Dermis microvascular lymphatic vessel endothelial cell (primary cell): Measurements from ENCODE around the gene OMP. TPM values are rescaled to one million over a fixed set of nuclear protein-coding genes. Genes with fewer than 3 reads are reported as not detected.
A peak's percentile ranks its signal among the peaks of the same experiment; 100 is the strongest.

Experiments
- DNase-seq, 2 donors: peaks; one replicate each; pipeline versions ENCODE4 v3.0.0 to v3.0.0-alpha.2; 2010; ENCODE audit warnings: low read depth in 2 of 2
- total RNA-seq: library from RNA; depleted of rRNA; stranded (reverse); fragments of >200 nt; gene quantifications from 2 replicates; pipeline ENCODE4 v1.2.1, GENCODE V29; 2014

The OMP gene
- total RNA-seq, 1 donor from 2014 or later: not detected

DNA sequence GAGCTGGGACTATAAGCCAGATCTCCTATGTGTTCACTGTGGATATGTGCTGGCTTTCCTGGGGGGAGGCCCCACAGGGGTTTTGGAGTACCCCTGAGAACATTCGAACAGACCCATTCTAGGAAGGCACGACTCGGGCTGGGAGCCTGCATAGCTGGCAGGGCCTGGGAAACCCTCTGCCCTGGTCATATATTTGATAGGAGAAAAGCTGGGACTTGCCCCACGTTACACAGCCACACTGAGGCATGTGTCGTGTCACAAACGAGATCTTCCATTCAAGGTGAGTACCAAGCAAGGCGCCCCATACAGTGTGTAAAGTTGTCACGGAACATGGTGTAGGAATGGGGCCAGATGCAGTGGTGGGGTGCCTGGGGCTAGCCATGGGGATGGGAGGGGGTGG is 36.6 kb downstream of the OMP start:
- no peak for DNase-seq

DNA sequence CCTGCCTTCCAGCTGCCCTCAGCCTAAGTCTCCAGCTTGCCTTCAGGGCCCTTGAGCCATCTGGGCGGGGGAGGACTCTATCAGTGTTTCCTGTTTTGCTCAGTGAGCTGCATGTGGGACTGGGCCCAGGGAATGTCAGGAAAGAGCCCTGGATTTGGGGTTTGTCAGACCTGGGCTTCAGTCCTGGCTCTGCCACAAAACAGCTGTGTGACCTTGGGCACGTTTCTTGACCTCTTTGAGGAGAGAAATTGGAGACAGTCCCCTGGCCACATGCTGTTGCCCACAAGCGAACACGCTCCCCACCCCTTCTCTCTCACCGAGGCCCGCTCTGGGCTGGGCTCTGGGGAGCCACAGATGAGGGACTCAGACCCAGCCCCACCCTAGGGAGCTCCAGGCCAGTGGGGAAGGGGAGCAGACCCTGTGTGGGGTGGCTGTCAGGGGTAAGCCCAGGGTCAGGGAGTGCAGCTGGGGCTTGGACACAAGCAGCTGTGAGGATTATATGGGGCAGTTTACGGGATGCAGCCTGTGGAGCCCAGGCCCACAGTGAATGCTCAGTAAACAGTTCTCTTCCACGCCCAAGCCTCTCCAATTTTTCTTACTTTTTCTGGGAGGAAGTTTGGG is 37.7 kb downstream of the OMP start:
- DNase-seq: peak; percentile 43 to 64

DNA sequence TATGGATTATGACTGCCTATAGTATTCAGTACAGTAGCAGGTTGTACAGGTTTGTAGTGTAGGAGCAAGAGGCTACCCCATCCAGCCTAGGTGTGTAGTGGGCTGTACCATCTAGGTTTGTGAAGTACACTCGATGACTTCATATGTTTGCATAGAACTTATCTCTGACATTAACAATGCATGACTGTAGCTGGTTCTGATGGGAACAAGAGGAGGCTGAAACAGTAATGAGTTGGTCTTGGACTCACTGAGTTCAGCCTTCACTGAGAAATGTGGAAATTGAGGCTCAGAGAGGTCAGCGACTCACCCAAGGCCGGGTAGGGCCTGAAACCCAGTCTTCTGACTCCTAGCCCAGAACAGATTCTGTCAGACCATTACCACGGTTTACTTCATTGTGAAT is 38.4 kb downstream of the OMP start:
- peak in 1 of 2 donors; percentile 11 for DNase-seq

DNA sequence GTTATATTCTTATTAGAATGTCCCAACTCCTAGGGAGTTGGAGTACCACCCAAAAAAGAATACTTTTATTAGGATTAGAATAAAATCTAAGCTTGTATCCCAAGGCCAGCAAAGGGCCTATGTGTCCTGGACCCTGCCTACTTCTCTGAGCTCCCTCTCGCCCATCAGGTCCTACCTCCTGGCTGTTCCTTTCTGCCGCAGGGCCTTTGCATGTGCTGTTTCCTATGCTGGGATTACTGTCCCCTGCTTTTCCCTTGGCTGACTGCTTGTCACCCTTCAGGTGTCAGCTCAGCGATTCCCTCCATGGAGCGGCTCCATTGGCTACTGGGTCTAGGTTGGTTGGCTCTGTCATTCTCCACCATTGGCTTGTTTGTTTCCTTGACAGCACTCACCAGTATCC is 38.8 kb downstream of the OMP start:
- no peak for DNase-seq

DNA sequence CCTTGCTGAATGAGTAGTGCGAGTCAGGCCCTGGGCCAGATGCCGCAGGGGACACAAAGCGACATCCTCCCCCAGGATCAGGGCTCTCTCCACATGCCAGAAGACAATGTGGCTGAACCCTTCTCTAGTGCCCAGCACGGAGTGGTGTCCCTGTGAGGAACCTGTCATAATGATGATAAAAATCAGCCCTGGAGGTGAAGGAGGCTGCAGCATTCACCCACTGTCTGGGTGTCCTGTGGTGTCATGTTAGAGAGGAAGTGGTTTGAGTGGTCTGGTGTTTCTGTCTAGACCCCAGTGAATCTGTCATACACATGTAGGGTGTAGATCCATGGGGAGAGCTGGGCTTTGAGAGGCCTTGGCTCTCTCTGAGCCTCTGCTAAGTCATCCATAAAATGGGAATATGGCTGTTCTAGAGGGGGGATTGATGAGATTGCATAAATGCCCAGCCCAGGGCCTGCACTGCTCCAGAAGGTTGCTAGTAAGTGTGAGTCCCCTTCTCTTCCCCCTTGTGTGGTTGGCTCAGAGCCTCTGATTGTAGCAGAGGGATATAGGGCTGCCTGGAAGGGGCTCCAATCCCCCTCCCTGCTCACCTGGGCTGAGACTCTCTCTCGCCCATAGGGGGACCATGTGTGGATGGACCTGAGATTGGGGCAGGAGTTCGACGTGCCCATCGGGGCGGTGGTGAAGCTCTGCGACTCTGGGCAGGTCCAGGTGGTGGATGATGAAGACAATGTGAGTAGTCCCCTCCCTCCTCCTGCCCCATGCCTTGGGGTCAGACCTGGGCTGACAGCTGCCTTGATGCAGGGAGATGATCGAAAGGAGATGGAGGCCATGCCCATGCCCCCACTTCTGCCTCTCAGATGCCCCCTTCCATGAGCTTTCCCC is 39.7 kb downstream of the OMP start:
- DNase-seq: no peak

DNA sequence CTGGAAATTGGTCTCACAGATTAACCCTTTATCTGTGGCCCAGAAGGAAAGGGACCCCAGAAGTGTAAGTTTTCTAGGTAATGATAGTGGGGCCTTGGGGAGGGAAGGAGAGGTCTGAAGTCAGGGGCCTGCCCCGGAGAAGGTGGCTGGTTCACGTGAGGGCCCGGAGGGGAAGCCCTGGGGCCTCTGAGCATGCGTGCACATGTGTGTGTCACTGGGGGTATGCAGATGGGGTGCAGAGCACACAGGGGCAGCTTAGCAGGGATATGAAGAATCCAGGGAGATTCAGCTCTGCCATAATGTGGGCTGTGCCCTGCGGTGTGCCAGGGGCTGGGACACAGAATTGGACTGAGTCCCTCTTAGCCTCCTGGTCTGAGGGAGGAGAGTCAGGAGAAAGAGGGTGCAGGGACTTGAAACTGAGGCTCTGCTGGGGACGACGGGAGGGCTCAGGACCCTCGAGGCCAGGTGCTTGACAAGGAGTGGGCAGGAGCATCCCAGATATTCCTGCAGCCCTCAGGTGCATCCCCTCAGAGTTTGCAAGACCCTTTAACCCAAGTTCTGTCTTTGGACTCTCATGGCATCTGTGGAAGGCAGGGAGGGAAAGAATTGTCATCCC is 40.9 kb downstream of the OMP start:
- DNase-seq: no peak

DNA sequence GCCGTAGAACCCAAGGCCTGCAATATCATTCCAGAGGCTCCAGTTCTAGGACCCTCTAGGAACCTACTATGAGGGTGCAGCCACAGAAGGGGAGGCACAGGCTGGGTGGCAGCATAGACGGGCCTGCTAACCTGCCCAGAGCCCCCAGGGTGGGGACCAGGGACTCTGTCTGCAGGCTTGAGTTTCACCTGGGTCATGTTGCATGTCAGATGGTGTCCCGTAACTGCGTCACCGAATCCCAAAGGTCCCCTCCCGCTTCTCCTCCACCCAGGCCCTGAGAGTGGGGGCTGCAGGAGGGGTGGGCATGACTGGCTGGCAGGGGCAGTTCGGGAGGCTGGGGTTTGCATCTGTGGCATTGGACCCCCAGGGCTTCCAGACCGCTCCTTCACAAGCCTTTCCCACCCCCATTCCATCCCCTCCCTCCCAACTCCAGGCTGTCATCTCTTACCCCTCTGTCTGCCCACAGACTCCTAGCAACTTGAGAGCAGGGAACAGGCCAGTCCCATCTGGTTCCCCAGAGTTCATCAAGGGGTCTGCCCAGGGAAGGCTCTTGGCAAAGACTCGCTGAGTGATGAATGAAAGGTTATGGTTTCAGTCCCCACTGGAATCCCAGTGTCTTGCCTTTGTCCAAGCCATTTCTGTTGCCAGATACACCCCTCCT is 41.7 kb downstream of the OMP start:
- DNase-seq: no peak

DNA sequence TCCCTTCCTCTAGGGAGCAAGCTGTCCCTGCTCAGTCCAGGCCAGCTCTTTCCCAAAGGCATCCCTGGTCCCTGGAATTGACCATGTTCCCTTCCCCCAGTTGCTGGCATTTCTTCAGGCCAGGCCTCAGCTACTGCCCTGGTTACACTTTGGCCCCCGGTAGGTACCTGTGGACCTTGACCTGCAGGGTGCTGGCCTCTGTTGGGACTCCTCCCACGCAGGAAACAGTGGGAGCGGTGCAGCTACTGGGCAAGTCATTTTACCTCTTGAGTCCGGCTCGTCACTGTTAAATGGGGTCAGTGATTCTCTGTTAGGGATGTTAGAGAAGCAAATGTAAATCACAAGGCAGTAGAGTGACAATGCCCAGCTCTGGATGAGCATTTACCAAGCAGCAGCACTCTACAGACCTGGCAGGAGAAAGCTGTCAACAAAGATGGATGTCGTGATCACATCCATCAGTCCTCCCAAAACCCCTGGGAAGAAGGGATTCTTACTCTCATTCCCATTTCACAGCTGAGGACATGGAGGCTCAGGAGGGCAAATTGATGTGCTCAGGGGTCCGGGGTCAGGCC is 42.3 kb downstream of the OMP start:
- no peak for DNase-seq

DNA sequence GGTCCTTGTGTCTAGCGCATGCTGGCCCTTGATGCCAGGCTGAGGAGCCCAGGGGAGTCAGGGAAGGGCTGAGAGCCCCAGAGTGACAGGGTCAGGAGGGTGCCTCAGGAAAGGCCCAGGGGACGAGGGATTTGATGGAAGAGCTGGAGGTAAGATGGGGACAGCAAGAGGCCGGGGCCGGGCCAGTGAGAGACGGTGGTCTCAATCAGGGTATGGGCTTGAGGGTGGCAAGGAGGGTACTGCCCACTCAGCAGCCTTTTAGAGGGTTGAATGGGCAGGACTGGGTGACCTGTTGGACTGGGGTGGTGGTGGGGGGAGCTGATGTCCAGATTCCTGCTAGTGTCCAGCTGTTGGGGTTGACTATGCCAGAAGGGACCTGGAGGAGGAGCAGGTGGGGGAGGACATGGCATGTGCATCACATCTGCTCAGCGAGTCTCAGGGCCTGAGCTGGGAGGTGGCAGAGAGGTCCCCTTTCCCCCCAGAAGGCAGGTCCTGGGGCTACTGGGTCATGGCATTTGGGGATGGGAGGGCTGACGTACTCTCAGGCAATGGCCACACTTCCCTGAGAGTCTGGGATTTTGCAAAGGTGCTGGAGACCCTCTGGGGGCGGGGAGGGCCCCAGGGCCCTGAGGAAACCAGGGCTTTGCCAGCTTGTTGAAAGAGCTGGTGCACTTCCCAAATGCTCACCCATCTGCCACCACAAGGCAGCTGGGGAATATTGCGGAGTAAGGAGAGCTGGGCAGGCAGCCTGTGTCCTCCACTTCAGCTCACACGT is 43.8 kb downstream of the OMP start:
- no peak for DNase-seq

DNA sequence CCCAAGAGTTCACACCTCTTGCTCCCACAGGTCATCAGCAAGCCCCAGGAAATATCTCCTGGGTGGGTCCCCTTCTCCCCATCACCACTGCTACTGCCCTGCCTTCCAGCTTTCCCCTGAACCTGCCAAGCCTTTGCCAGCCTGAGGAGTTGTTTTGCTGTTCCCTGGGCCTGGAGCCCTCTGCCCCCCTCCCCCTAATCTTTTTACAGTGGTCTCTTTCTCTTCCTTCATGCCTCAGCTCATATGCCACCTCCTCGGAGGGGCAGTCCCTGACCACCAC is 44.3 kb downstream of the OMP start:
- no peak for DNase-seq

DNA sequence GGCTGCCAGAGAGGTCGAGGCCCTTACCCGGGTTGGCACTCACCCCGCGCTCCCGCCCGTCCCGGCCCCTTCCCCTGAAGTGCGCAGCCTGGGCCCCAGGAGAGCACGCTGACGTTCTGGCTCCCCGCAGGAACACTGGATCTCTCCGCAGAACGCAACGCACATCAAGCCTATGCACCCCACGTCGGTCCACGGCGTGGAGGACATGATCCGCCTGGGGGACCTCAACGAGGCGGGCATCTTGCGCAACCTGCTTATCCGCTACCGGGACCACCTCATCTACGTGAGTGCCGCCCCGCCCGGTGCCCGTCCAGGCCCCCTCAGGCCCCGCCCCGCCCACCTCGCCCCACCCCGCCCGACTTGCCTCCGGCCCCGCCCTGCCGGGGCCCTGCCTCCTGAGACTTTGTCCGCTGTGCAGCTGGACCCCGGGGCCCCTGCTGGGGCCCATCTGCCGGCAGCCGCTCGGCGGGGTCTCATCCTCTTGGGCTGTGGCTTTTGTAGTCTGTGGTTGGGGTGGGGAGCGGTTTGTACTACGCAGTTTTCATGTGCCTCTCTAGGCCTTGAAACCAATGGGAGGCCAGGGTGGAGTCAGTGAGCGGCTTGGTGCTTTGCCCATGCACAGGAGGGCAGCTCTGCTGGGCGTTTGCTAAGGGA is 45.2 kb downstream of the OMP start:
- no peak for DNase-seq

DNA sequence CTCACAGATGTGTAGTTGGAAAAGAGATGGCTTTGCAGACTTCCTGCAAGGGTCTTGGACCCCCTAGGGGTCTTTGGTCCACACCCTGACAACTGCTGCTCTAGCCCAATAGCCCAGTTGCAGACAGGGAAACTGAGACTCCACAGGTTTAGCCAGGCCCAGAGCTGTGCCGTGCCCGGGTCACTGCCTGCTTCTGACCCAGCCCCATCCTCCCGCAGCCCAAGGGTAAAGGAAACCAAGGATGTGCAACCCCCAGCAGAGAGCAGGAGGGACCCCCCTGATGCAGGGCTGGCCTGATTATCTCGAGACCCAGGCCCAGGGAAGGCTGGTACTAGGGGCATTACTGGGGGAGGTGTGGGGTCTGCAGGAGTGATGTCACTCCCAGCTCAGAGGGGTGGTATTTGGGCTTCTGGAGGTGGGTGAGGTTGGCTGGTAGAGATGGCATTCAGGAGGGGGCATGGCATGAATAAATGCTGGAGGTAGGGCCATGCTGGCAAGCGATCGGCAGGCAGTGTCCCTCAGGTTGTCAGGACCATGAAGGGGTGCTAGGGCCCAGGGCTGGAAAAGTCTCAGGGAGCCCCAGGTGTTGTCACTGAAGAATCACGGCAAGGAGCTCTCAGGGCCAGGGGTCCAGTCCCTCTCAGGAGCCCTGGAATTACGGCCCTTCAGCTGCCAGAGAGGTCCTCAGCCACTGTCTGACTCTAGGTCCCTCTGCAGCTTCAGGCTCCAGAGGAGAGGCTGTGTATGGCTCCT is 46.5 kb downstream of the OMP start:
- no peak for DNase-seq

DNA sequence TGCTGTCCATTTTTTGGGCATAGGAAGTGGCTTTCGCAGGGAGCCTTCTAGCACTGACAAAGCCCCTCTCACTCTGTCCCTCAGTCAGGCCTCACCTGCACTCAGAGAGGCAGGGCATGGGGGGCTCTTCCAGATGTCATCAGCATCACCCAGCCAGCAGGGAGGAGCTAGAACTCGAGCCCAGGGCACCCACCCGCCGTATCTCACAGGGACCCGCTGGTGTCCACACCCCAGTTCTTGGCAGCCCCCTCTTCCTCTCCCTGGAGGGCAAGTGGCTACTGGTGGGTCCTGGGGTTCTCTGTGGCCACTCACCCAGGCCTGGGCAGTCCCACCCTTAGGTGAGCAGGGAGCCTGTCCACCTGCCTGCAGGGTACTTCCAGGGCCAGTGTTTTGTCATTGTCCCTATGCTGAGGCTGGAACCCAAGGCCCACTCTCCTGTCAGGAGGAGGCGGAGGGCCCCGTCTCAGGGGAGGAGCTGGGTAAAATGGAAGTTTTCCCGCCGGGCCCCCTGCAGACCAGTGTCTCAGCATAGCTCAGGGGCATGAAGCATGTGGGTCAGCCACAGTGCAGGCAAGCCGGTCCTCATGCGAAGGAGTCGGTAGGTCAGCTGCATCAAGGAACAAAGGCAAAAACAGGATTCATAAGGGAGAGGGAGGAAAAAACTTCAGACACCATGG is 47.2 kb downstream of the OMP start:
- DNase-seq: no peak

DNA sequence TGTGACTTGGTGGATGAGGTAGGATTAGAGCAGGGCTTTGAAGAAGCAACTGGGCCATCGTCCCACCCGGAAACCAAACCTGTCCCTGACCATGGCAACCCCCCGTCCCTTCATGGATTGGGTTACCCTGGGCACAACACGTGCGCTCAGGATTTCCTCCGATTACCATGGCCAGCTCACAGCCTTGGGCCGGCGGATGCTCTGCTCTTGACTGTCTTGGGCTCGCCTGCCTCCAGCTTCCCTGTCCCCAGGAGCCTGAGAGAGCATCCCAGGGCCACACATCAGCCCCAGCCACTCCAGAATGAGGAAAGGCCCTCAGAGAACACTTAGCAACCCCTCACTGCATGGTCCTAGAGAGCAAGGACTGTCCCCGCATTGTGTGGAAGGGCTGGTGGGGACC is 48.2 kb downstream of the OMP start:
- DNase-seq: no peak

DNA sequence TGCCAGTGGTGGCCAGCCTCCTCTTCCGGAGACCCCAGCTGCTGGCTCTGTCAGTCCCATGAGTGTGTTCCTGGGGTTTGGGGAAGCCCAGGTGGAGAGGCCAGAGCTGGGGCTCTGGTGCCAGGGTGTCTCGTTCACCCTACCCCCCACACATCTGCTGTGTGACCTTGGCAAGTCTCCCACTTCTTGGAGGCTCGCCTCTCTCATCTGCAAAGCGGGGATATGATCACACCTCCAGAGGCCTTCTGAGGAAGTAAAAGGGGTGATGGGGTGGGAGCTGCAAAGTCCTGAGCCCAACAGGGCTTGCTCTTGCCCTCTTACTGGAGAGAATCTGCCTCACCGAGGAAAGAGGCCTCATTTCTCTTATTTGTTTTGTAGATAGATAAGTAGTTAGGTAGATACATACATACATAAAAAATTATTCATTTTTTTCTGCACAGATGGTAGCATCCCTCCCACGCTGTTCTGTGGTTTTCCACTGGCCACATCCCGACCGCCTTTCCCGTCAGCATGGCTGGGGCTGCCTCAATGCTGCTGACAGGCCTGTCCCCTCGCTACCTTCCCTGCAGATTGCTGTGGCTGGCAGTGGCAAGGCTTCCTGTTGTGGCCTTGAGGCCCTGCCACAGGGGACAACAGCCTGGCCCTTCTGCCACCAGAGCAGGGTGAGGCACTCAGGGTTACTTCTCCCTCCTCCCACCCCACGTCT is 49.3 kb downstream of the OMP start:
- DNase-seq: no peak

DNA sequence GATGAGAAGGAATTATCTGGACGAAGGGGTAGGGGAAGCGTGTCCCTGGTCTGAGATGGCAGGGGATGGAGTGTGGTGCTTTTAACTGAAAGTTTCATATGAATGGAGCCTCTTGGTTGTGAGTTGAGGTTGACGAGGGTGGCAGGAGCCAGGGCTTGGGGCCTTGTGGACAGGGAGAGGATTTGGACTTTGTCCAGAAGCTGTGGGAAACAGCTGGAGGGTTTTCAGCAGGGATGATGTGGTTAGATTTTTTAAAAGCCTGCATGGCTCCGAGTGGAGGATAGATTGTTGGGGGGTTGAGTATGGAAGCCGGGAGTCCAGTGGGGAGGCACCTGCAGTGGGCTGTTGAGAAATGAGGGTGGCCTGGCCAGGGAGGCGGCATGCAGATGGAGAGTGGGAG is 50.2 kb downstream of the OMP start:
- no peak for DNase-seq
